GM12878 (cell line): ENCODE measurements around the gene RAB10. TPM values are rescaled to one million over a fixed set of nuclear protein-coding genes. Genes with fewer than 3 reads are reported as not detected.

ENCODE experiments used
- ATAC-seq: fragments of 200-7000 bp; cut with Tn5 transposase; 3 replicates; pipeline ENCODE4 v1.9.1; 2020; ENCODE audit warnings: mild to moderate bottlenecking, moderate library complexity
- BruUV-seq: library from RNA; stranded (reverse); fragments of 400-500 nt; replicated peaks from 2 replicates; lab custom pipeline; 2021; lab: Mats Ljungman, UMichigan
- CTCF ChIA-PET: fragments of 300-600 bp; sonication (Branson Sonifier 250); formaldehyde crosslinking; extraction: SDS; loops from one replicate; lab custom pipeline; 2021; ENCODE audit warnings: inconsistent platforms; lab: Yijun Ruan, JAX
- POLR2A ChIA-PET: fragments of 350-600 bp; formaldehyde crosslinking; extraction: SDS; loops from one replicate; lab custom pipeline; 2021; ENCODE audit warnings: inconsistent platforms; lab: Charles Lee
- RAD21 ChIA-PET: fragments of 300-600 bp; sonication (Branson Sonifier 250); formaldehyde crosslinking; loops from one replicate; lab custom pipeline; 2023; ENCODE audit warnings: antibody characterized with exemption; ENCODE audit not compliant: unreplicated experiment; lab: Charles Lee
- SMC1A ChIA-PET: fragments of 300-600 bp; sonication (Branson Sonifier 250); formaldehyde crosslinking; loops from one replicate; lab custom pipeline; 2023; ENCODE audit not compliant: unreplicated experiment, uncharacterized antibody; lab: Charles Lee
- DNase-seq: peaks from one replicate; pipeline ENCODE4 v3.0.0-alpha.2; 2011; ENCODE audit warnings: low read depth, low spot score
- FAIRE-seq: peaks from 3 replicates; lab custom pipeline; 2011; peaks lifted over from hg19 to GRCh38; lab: Jason Lieb, UNC
- H2AFZ ChIP-seq: 2 replicates; pipeline ENCODE4 v1.6.0; 2011; ENCODE audit warnings: low read depth, low read length, control low read depth; ENCODE audit not compliant: control insufficient read depth
- H3K27ac ChIP-seq: 2 replicates; pipeline ENCODE4 v1.5.1; 2011; ENCODE audit warnings: control low read depth; ENCODE audit not compliant: control insufficient read depth, insufficient read depth
- H3K27me3 ChIP-seq, 2 experiments: replicated peaks in 1 of 2; 2 replicates each; pipeline versions ENCODE4 v1.6.0 to v1.6.1; 2011; ENCODE audit warnings: low read length in 1 of 2; ENCODE audit not compliant: control insufficient read depth in 2 of 2, insufficient read depth in 2 of 2
- H3K36me3 ChIP-seq, 2 experiments: 2 replicates each; pipeline ENCODE4 v1.5.1; 2011; ENCODE audit warnings: low read length in 1 of 2; ENCODE audit not compliant: control insufficient read depth in 2 of 2, insufficient read depth in 2 of 2
- H3K4me1 ChIP-seq: 2 replicates; pipeline ENCODE4 v1.6.1; 2011; ENCODE audit warnings: mild to moderate bottlenecking, low read length, moderate library complexity, mixed read lengths; ENCODE audit not compliant: control insufficient read depth, insufficient read depth
- H3K4me2 ChIP-seq: 2 replicates; pipeline ENCODE4 v1.6.0; 2011; ENCODE audit warnings: control low read depth; ENCODE audit not compliant: control insufficient read depth, insufficient read depth
- H3K4me3 ChIP-seq: fragments of 200-600 bp; sonication (generic); 2 replicates; pipeline ENCODE4 v1.5.1; 2016
- H3K79me2 ChIP-seq: 2 replicates; pipeline ENCODE4 v1.6.0; 2011; ENCODE audit warnings: low read length; ENCODE audit not compliant: control insufficient read depth, insufficient read depth
- H3K9ac ChIP-seq: 2 replicates; pipeline ENCODE4 v1.8.0; 2011; ENCODE audit warnings: low read length, control low read depth, mixed read lengths; ENCODE audit not compliant: control insufficient read depth, insufficient read depth
- H3K9me3 ChIP-seq: replicated peaks from 3 replicates; pipeline ENCODE4 v1.5.1; 2011; ENCODE audit warnings: mild to moderate bottlenecking, low read length; ENCODE audit not compliant: control insufficient read depth, insufficient read depth
- H4K20me1 ChIP-seq: 2 replicates; pipeline ENCODE4 v1.6.0; 2011; ENCODE audit not compliant: control insufficient read depth, insufficient read depth
- BHLHE40 ChIP-seq, 2 experiments: fragments of 450-650 bp in 1 of 2; IDR thresholded peaks; 2 replicates each; pipeline ENCODE4 v1.6.1; 2011 to 2017; ENCODE audit warnings: low read depth in 2 of 2, borderline replicate concordance in 1 of 2, improper control_type of control experiment in 1 of 2, low read length in 1 of 2, mild to moderate bottlenecking in 1 of 2
- CBX5 ChIP-seq: sonication (generic); IDR thresholded peaks from 2 replicates; pipeline ENCODE4 v1.6.1; 2016; ENCODE audit warnings: low read depth, moderate library complexity, mild to moderate bottlenecking, inconsistent platforms
- FOS ChIP-seq: IDR thresholded peaks from 3 replicates; pipeline ENCODE4 v1.6.1; 2011; ENCODE audit warnings: borderline replicate concordance; ENCODE audit not compliant: insufficient read length; ENCODE audit errors: extremely low read depth
- POU2F2 ChIP-seq: IDR thresholded peaks from 3 replicates; pipeline ENCODE4 v1.6.1; 2011; ENCODE audit warnings: low read depth, mild to moderate bottlenecking, low read length, borderline replicate concordance
- ZNF207 ChIP-seq: fragments of 450-650 bp; IDR thresholded peaks from 2 replicates; pipeline ENCODE4 v1.6.1; 2014; ENCODE audit warnings: antibody characterized with exemption, mild to moderate bottlenecking, borderline replicate concordance
- WGBS: methylation state at CpG from one replicate; pipeline ENCODE4 v1.1.6; 2016; ENCODE audit warnings: low lambda C conversion rate; ENCODE audit not compliant: insufficient replicate concordance, insufficient coverage; ENCODE audit errors: missing lambda C conversion rate; 5-methylcytosine and 5-hydroxymethylcytosine counted together
- in situ Hi-C: fragments of 300-500 bp; cut with MboI; formaldehyde crosslinking; loops from 9 replicates; pipeline ENCODE4 v1.14.3; 2018; ENCODE audit warnings: mixed read lengths
- intact Hi-C: fragments of 100-400 bp; cut with micrococcal nuclease; formaldehyde crosslinking; loops from one replicate; pipeline ENCODE4 v1.14.2; 2022; ENCODE audit not compliant: unreplicated experiment
- polyA plus RNA-seq, 11 experiments: library from polyadenylated mRNA; depleted of rRNA in 4 of 11; unstranded in 6 of 11; stranded (reverse) in 5 of 11; fragments of >200 nt; fragmentation: Nextera tagmentation in 4 of 11; fragmentation: Illumina TruSeq in 1 of 11; extraction: Ambion mirVana in 4 of 11; extraction: Trizol in 1 of 11; gene quantifications; 1 replicate in 1 of 11; 2 replicates in 10 of 11; pipeline versions ENCODE4 v1.2.1 to v1.2.3, GENCODE V29; 2011 to 2016; ENCODE audit warnings: inconsistent platforms in 2 of 11, missing spikeins in 2 of 11, low read depth in 1 of 11
- total RNA-seq, 4 experiments: library from RNA; depleted of rRNA in 3 of 4; stranded (reverse); fragments of >200 nt in 3 of 4; fragmentation: Illumina TruSeq in 1 of 4; extraction: Trizol in 1 of 4; gene quantifications; 2 replicates each; pipeline versions ENCODE4 v1.2.1 to v1.2.3, GENCODE V29; 2013 to 2021
- TF ChIP-seq, protein P1 (sequence below): fragments of 450-650 bp; IDR thresholded peaks from 2 replicates; pipeline ENCODE4 v1.6.1; 2017; ENCODE audit warnings: low read depth, mild to moderate bottlenecking, moderate library complexity

Gene RAB10
- total and polyA plus RNA-seq, 10 of the 15 experiments (the other 5 are each of a cell fraction or from before 2014, with no cell fraction given) = 13.3 to 109 (median 82.0) TPM

- TF ChIP-seq, protein P1, sequence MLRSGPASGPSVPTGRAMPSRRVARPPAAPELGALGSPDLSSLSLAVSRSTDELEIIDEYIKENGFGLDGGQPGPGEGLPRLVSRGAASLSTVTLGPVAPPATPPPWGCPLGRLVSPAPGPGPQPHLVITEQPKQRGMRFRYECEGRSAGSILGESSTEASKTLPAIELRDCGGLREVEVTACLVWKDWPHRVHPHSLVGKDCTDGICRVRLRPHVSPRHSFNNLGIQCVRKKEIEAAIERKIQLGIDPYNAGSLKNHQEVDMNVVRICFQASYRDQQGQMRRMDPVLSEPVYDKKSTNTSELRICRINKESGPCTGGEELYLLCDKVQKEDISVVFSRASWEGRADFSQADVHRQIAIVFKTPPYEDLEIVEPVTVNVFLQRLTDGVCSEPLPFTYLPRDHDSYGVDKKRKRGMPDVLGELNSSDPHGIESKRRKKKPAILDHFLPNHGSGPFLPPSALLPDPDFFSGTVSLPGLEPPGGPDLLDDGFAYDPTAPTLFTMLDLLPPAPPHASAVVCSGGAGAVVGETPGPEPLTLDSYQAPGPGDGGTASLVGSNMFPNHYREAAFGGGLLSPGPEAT = no peak
- TF ChIP-seq POU2F2 (no peak), CBX5 (no peak), BHLHE40 (IDR thresholded peaks at IDR 0.05; ENCODE audit: borderline replicate concordance in 1 of 2, low read depth in 2 of 2, low read length in 1 of 2) (no peak)
These were observed 24.5 kb downstream of the RAB10 start (continued) for GRCh38 chr2:26058390-26058789.

- intact Hi-C loops (no loop called here), in situ Hi-C loops (no loop called here)
- ChIA-PET CTCF (interaction anchor here (0.7 to 1.2 kb wide), 2 partner anchors 11 to 68 kb away, joined by 3 to 5 read pairs; no protein-coding TSS in a partner anchor), SMC1A (interaction anchor here (0.6 to 1.0 kb wide), 5 partner anchors 9 to 382 kb away, joined by 3 to 4 read pairs (median 3); no protein-coding TSS in a partner anchor), POLR2A (interaction anchor here (0.6 to 0.7 kb wide), 2 partner anchors 9 to 286 kb away, joined by 3 read pairs; partner anchors contain the start of gene SELENOI)
- Histone ChIP-seq H3K9me3 (no peaks in the 10 kb centered on the region), H3K9ac (no peak overlapping the region), H3K36me3 (peaks cover 5 to 20% of the 10 kb centered on the region in 2 experiments; a peak in 3 of 4 replicates), H2AFZ (no peak overlapping the region), H3K4me1 (no peaks in the 10 kb centered on the region; the same call in 1 of the 2 replicates), H3K4me3 (no peak overlapping the region), H3K27ac (no peak overlapping the region), H3K4me2 (no peak overlapping the region), H4K20me1 (no peaks in the 10 kb centered on the region)
- FAIRE-seq (no peak), ATAC-seq (no peak), DNase-seq (no peak)
- BruUV-seq = TSS peak; percentile 2
- TF ChIP-seq FOS (no peak), ZNF207 (no peak)
- TF ChIP-seq, all 136 proteins: peak for 0
- peaks cover 87% of the 10 kb centered on the region for H3K79me2 ChIP-seq
- WGBS = 52% methylated on average over 3 of the region's 3 CpGs
- RAD21 ChIA-PET = interaction anchor here (1.1 kb wide), 1 partner anchor 9 kb away, joined by 3 read pairs; no protein-coding TSS in a partner anchor
- H3K27me3 ChIP-seq = no peaks in the 10 kb centered on the region
These were observed 25.7 kb downstream of the RAB10 start for GRCh38 chr2:26059542-26059941.
